ENCODE data around the gene EYA4.

GRCh38 chr6:133550026-133550425 is 308.9 kb downstream of the EYA4 start:
- TF ChIP-seq ZNF274 (IDR thresholded peaks at IDR 0.05; ENCODE audit: low read depth, low read length): no peak
- no peak for TF ChIP-seq YY1 (IDR thresholded peaks at IDR 0.05; ENCODE audit: insufficient read depth, insufficient read length)

All from NT2/D1 (cell line).